Right cardiac atrium (tissue), 5 donors: Measurements from ENCODE around the gene CYP11A1. TPM values are rescaled to one million over a fixed set of nuclear protein-coding genes. Genes with fewer than 3 reads are reported as not detected.

ENCODE experiments used
- ATAC-seq, 2 donors: fragments of 200-7000 bp; cut with Tn5 transposase; one replicate each; pipeline versions ENCODE4 v1.8.0 to v1.9.1; 2020; ENCODE audit warnings: moderate library complexity in 2 of 2, mild to moderate bottlenecking in 1 of 2
- DNase-seq, 3 donors: peaks; one replicate each; pipeline ENCODE4 v3.0.0-alpha.2; 2020
- H3K27ac ChIP-seq: one replicate; pipeline ENCODE4 v1.5.1; 2013; ENCODE audit warnings: mild to moderate bottlenecking, low read length, control low read depth, moderate library complexity
- H3K27me3 ChIP-seq: one replicate; pipeline ENCODE4 v1.6.1; 2013; ENCODE audit not compliant: control insufficient read depth, insufficient read depth
- H3K4me1 ChIP-seq: one replicate; pipeline ENCODE4 v1.6.1; 2013; ENCODE audit warnings: low read length; ENCODE audit not compliant: control insufficient read depth, insufficient read depth
- H3K4me3 ChIP-seq: one replicate; pipeline ENCODE4 v1.5.1; 2013; ENCODE audit warnings: low read length, control low read depth
- H3K9me3 ChIP-seq: one replicate; pipeline ENCODE4 v1.6.1; 2013; ENCODE audit warnings: low read length; ENCODE audit not compliant: control insufficient read depth
- WGBS: extraction: QIAGEN DNeasy Blood & Tissue Kit; methylation state at CpG from one replicate; pipeline ENCODE4 v1.1.7; 2013; 5-methylcytosine and 5-hydroxymethylcytosine counted together
- intact Hi-C, 4 donors: fragments of 100-400 bp; cut with DNase I; formaldehyde crosslinking; loops; one replicate each; pipeline versions ENCODE4 v1.11.0 to v1.14.0; 2022 to 2023
- polyA plus RNA-seq: library from polyadenylated mRNA; stranded (reverse); fragments of 200-250 nt; gene quantifications from one replicate; pipeline ENCODE4 v1.2.3, GENCODE V29; 2013
- total RNA-seq, 4 donors: library from RNA; stranded (reverse); fragmentation: NEBNext Ultra II Directional; extraction: Animal tissue kit (Norgen Biotek cat#: 25700); gene quantifications; one replicate each; pipeline ENCODE4 v1.2.1, GENCODE V29; 2021
- donor health status: healthy with polysubstance abuse.
- donor health status: DM: no; HTN: yes; CAD: no.
- donor health status: DM: no; HTN: no; CAD: no.
- donor health status: DM: no; HTN: yes; CAD: no; lungs with severe emphysema.
- donor health status: DM: yes; HTN: yes; CAD: no.

CYP11A1 gene
- total and polyA plus RNA-seq, 5 donors = 0.66 to 1.7 (median 1.1) TPM

- ATAC-seq (no peak), DNase-seq (no peak)
- H3K27me3 ChIP-seq = no peaks in the 10 kb centered on the region
- H3K4me3 ChIP-seq = no peak overlapping the region
- peaks cover 2% of the 10 kb centered on the region for H3K4me1 ChIP-seq
- H3K9me3 ChIP-seq = no peaks in the 10 kb centered on the region
- intact Hi-C loops = loop anchor here in 2 of 4 donors (5.0 kb wide), 2 partner anchors 57 to 107 kb away; no protein-coding TSS in a partner anchor
- H3K27ac ChIP-seq = no peak overlapping the region
- WGBS = 69% methylated on average over 12 of the region's 12 CpGs
Observed at GRCh38 chr15:74380361-74381189, 13.1 kb upstream of the CYP11A1 start.

DNA sequence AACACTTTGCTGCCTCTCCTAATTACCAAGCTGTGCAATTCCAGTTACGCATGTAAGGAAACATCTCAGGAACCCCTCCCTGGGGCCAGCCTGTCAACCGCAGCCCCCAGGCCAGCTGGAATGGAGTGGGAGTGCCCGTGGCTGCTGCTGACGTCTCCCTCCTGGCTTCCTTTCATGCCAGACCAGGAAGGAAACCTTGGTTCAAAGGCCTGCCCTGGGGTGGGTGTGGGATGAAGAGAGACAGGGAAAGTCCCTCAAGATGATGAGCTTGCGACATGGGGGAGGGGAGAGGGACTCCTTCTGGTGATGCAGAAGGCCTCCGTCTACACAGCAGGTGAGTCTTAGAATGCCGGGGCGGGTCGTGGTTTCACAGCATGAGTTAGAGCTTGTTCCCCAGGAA is 11.4 kb upstream of the CYP11A1 start:
- Histone ChIP-seq H3K27ac (no peak overlapping the region), H3K4me1 (no peaks in the 10 kb centered on the region), H3K4me3 (no peak overlapping the region), H3K9me3 (no peaks in the 10 kb centered on the region), H3K27me3 (no peaks in the 10 kb centered on the region)
- WGBS = 39% methylated on average over 9 of the region's 9 CpGs
- no peak for DNase-seq
- intact Hi-C loops = loop anchor here (5.0 to 10.0 kb wide), 7 partner anchors 108 to 396 kb away; no protein-coding TSS in a partner anchor
- ATAC-seq = no peak

GRCh38 chr15:74377831-74378766 is 10.7 kb upstream of the CYP11A1 start:
- intact Hi-C loops = loop anchor here (5.0 to 10.0 kb wide), 7 partner anchors 109 to 397 kb away; no protein-coding TSS in a partner anchor

GRCh38 chr15:74376825-74377581 is 9.6 kb upstream of the CYP11A1 start:
- ATAC-seq = no peak
- Histone ChIP-seq H3K27ac (no peak overlapping the region), H3K4me1 (no peaks in the 10 kb centered on the region), H3K27me3 (no peaks in the 10 kb centered on the region), H3K4me3 (no peak overlapping the region), H3K9me3 (no peaks in the 10 kb centered on the region)
- no peak for DNase-seq
- intact Hi-C loops = loop anchor here (5.0 to 10.0 kb wide), 7 partner anchors 110 to 398 kb away; no protein-coding TSS in a partner anchor
- WGBS = 90% methylated on average over 6 of the region's 6 CpGs

More at GRCh38 chr15:74377831-74378766, 10.7 kb upstream of the CYP11A1 start:
- no peak overlapping the region for H3K4me3 ChIP-seq
- no peaks in the 10 kb centered on the region for H3K4me1 ChIP-seq
- DNase-seq (no peak), ATAC-seq (no peak)
- no peaks in the 10 kb centered on the region for H3K27me3 ChIP-seq
- no peak overlapping the region for H3K27ac ChIP-seq
- no peaks in the 10 kb centered on the region for H3K9me3 ChIP-seq
- 83% methylated on average over 15 of the region's 15 CpGs for WGBS

DNA sequence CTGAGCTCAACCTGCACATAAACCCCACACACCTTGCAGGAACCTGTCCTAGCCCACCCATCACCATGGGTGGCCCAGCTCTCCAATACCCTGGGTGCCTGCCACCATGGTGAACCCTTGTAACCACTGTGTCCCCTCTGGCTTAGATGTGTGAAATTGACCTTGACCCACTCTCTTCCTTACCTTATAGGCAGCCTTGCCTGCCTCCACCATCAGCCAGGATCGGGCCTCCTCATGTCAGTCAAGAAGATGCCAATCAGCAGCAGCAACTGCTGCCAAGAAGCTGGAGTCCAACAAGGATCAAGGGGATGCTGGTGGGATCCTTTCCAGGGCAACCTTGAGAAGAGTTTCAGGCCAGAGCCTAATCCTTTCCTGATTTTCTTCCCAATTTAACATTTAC is 8.8 kb upstream of the CYP11A1 start:
- WGBS = 71% methylated on average over 1 of the region's 1 CpG
- no peak overlapping the region for H3K4me3 ChIP-seq
- no peak overlapping the region for H3K27ac ChIP-seq
- H3K9me3 ChIP-seq = no peaks in the 10 kb centered on the region
- intact Hi-C loops = loop anchor here (5.0 to 10.0 kb wide), 7 partner anchors 111 to 399 kb away; no protein-coding TSS in a partner anchor
- ATAC-seq (no peak), DNase-seq (no peak)
- H3K27me3 ChIP-seq = no peaks in the 10 kb centered on the region
- no peaks in the 10 kb centered on the region for H3K4me1 ChIP-seq

GRCh38 chr15:74375303-74375693 is 7.9 kb upstream of the CYP11A1 start:
- peak in 1 of 2 donors; percentile 60 for ATAC-seq
- 17% methylated on average over 9 of the region's 9 CpGs for WGBS

GRCh38 chr15:74374648-74375302 is 7.3 kb upstream of the CYP11A1 start:
- 25% methylated on average over 11 of the region's 11 CpGs for WGBS
- intact Hi-C loops = loop anchor here (5.0 to 10.0 kb wide), 7 partner anchors 113 to 400 kb away; no protein-coding TSS in a partner anchor

More at GRCh38 chr15:74375303-74375693, 7.9 kb upstream of the CYP11A1 start:
- intact Hi-C loops = loop anchor here (5.0 to 10.0 kb wide), 7 partner anchors 112 to 400 kb away; no protein-coding TSS in a partner anchor
- Histone ChIP-seq H3K4me1 (no peaks in the 10 kb centered on the region), H3K4me3 (no peak overlapping the region), H3K27me3 (no peaks in the 10 kb centered on the region), H3K9me3 (no peaks in the 10 kb centered on the region), H3K27ac (no peak overlapping the region)
- DNase-seq = peak; percentile 81 to 94 (median 86)

GRCh38 chr15:74373731-74374647 is 6.5 kb upstream of the CYP11A1 start:
- Histone ChIP-seq H3K27me3 (no peaks in the 10 kb centered on the region), H3K9me3 (no peaks in the 10 kb centered on the region), H3K4me3 (peak overlapping the region; percentile 40), H3K4me1 (no peaks in the 10 kb centered on the region), H3K27ac (no peak overlapping the region)
- under 1% methylated on average over 62 of the region's 62 CpGs for WGBS
- intact Hi-C loops = loop anchor here in 3 of 4 donors (10.0 kb wide), 4 partner anchors 251 to 401 kb away; no protein-coding TSS in a partner anchor
- DNase-seq (peak; percentile 94 to 98 (median 97)), ATAC-seq (peak; percentile 98 to 99)

More at GRCh38 chr15:74374648-74375302, 7.3 kb upstream of the CYP11A1 start:
- H3K27ac ChIP-seq = no peak overlapping the region
- DNase-seq (no peak), ATAC-seq (no peak)
- no peaks in the 10 kb centered on the region for H3K9me3 ChIP-seq
- H3K4me3 ChIP-seq = no peak overlapping the region
- H3K4me1 ChIP-seq = no peaks in the 10 kb centered on the region
- H3K27me3 ChIP-seq = no peaks in the 10 kb centered on the region

DNA sequence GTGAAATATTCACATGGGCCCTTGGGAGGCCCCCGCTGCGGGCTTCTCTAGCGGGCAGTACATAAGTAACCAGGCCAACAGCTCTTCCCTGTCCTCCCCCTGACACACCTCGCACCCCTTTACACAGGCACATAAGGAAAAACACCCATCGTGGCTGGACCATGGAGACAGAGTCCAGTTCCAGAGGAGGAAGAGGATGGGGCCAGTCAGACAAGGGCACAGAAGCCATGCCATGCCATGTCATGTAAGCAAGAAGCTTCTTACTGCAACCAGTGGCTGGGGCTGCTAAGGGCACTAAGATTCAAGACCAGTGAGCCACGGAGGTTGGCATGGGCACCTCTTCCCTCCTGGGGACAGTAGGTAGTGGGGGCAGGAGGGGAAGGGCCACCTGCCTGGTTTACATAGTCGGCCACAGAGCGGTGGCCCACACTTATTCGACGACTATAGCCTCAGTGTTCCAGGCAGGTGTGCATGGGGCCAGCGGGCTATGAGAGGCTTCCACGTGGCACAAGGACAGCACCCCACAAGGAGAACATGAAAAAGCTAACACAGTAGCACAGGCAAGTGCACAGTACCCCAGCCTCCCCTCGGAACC is 5.7 kb upstream of the CYP11A1 start:
- Histone ChIP-seq H3K4me3 (no peak overlapping the region), H3K9me3 (no peaks in the 10 kb centered on the region), H3K4me1 (no peaks in the 10 kb centered on the region), H3K27me3 (no peaks in the 10 kb centered on the region), H3K27ac (no peak overlapping the region)
- 51% methylated on average over 13 of the region's 13 CpGs for WGBS
- intact Hi-C loops = loop anchor here in 3 of 4 donors (10.0 kb wide), 4 partner anchors 252 to 402 kb away; no protein-coding TSS in a partner anchor
- DNase-seq (no peak), ATAC-seq (no peak)
